NCI-H2081 treated with DMSO at 0.1 percent for 48 hours (cell line): ENCODE data around the gene PABPC1L.

Experiments used
- DNase-seq: peaks from one replicate; lab custom pipeline; 2025; lab: John Stamatoyannopoulos, UW

The PABPC1L gene

DNA sequence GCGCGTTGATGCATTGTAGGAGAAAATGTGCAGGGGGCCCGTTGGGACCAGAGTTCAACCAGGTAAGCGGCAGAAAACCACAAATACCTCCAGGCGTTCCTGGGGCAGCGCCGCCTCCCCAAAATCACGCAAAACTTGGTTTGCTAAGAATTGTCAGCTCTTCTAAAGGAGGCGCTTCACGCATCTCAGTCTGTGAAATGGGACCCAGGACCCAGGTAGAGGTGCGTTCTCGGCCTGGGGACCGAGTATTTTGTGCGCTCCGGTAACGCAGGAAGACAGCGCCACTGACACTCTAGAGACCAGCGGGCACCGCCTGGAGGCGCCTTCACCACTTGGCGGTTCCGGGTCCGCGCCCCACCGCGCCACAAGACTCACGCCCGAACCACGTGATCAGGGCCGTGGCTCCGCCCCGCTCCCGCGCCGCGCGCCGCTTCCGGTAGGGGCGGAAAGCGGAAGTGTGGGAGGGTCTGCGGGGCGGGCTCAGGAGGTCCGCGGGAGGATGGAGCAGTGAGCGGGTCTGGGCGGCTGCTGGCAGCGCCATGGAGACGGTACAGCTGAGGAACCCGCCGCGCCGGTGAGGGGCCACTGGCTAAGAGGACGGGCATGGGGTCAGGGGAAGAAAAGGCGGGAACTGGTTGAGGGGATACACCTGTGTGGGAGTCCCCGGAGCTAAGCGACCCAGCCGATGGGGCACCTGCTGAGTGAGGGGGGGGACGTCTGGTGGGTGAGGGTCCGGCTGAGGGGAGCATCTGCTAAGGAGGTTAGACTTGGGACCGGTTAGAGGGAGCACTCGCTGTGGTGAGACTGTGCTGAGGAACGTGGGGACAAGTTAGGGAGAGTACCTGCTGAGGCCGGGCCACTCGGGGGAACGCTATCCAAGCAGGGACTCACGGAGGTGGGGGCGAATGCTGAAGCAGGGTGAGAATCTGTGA lies 56.4 kb downstream of the PABPC1L start, which contains the start of gene STK4:
Gene STK4, plus strand, starts transcription at position 483 of the 932 bp plus-strand sequence. Its CDS starts 57 bp downstream, at position 540.
- DNase-seq, result peak; percentile 65

DNA sequence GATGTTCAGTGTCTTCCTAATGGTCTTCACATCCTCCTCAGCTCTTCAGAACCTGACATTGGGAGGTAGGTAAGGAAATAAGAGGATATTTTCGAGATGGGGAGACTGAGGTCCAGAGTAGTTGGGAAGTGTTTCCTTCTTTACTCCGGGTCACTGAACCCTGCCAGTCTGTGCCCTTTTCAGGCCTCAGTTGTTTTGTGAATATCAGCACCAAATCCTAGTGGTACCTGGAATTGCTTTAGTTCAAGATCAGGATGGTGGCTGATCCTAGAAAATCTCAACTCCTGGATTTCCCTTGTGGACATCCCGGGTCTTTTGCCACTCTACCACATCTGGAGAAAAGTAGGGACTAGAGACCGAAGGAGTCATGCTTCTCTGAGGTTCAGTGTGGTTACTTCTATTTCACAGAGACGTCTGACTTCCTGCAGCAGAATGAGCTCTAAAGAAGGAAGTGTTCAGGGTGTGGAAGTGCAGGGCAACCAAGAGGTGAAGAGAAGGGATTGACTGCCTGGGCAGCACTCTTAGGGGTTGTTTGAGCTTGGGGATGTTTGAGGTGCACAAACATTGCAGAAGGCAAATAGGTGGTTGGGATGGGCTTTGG lies 57.4 kb downstream of the PABPC1L start:
- DNase-seq, result no peak

DNA sequence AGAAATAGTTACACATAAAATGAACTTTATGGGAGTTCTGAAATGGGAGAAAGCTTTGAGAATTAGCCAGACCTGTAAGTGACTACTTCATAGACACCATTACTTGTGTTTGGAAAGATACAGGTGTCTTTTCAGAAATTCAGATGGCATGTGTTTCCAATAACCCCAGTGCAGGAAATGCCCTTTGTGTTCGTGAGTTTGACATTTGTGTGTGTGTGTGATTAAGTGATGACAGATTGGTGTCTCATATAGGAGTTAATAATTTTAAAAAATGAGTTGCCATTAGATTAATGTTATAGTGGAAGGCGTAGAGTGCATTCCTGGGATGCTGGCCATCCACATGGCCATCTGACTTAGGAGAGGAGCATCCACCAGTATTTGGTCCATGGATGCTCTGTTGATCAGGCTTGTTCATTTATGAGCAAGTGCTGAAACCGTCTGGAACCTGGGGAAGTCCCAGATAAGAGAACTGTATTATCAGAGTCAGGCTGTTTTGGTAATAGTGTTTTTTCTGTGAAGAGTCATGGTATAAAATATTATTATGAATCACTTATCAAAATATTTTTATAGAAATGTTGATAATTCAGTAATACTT lies 59.5 kb downstream of the PABPC1L start:
- no peak for DNase-seq

DNA sequence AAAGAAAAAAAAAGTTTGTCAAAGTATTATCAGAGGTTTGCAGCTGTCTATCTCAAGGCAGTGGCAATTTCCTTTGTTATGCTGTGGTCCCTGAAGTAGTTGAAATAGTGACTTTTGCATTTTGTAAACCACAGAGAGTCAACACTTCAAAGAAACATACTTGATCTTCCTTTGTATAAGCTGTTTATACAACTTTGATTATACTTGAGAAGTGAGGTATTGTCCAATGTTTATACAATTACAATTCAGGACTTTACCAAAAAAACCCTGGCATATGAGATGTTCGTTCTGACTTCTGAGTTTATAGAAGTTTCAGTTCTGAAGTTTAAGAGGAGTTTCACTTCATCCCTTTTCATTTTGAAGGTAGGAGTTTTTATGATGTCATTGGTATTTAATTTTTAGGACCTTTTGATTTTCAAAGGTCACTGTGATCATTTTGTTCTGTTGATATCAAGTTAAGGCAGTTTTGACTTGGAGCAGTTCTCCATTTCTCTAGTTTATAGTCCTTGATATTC lies 60.4 kb downstream of the PABPC1L start:
- no peak for DNase-seq

DNA sequence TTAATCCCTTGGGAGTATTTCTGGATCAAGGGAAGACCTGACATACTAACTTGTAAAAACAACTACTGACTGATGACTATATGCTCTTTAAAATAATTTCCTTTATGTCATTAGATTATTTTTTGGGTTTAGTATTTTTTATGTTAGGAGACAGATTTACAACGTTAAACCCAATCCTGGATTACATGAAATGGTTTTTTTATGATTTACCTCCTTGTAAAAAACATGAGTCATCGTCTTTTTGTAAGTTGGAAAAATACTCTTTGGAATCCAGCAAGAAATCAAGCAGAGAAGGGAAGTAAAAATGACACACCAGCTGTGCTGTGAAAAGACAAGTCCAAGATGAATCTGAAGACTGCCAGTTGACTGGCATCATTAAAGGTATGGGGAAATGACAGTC lies 63.2 kb downstream of the PABPC1L start:
- no peak for DNase-seq

DNA sequence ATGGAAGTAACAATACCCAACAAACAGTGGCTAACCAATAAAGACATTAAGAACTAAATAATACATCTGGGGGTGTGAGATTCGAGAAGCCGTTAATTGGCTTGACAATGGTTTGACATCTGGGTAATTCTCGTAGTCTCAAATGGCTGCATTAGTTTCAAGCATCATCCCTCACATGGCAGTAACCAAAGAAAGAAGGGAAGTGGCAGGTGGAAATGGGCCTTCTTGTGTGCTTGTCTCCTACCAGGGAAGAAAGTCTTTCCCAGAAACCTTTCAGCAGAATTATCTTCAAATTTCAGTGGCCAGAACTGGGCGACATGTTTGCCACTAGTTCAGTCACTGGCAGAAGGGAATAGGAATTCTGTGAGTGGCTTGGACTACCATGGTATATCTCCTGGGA lies 66.8 kb downstream of the PABPC1L start:
- DNase-seq, result no peak

DNA sequence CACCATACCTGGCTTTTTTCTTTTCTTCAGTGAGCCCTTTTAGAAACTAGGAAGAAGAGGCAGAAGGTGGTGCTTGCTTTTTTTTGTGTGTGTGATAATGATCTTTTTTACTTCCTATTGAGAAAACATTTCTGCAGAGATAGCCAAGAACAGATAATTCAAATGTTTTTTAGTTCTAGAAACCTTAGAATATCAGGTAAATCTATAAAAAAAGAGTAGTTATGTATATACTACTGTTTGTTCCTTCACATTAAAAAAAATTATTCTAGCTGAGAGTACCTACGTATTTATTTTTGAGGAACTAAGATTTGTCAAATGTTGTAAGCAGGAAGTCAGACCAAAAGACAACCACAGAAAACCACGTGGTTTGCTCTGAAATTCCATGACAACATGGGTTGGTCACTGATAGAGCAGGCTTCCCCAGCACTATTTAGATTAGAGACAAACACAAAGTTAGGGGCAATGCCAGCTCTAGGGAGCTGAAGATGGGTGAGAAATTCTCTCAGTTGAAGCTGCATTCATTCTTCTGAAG lies 69.3 kb downstream of the PABPC1L start:
- DNase-seq, result no peak

DNA sequence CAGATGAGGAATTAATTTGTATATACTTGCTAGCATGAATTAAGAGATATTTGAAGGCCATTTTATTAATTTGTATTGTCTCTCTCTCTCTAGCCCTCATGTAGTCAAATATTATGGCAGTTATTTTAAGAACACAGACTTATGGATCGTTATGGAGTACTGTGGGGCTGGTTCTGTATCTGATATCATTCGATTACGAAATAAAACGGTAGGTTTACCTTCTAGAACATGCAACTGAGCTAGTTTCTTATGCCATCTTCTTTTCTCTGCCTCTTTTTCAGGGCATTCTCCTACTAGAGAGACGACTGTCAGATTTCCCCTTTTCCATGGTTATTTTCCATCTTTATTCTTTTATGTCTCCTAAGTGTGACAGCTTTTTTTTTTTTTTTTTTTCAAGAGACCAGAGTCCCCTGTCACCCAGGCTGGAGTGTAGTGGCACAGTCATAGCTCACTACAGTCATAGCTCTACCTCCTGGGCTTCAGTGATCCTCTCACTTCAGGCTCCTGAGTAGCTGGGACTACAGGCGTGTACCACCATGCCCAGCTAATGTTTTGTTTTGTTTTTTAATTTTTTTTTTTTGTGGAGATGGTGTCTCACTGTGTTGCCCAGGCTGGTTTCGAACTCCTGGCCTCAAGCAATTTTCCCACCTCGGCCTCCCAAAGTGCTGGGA lies 72.0 kb downstream of the PABPC1L start:
- DNase-seq, result no peak

DNA sequence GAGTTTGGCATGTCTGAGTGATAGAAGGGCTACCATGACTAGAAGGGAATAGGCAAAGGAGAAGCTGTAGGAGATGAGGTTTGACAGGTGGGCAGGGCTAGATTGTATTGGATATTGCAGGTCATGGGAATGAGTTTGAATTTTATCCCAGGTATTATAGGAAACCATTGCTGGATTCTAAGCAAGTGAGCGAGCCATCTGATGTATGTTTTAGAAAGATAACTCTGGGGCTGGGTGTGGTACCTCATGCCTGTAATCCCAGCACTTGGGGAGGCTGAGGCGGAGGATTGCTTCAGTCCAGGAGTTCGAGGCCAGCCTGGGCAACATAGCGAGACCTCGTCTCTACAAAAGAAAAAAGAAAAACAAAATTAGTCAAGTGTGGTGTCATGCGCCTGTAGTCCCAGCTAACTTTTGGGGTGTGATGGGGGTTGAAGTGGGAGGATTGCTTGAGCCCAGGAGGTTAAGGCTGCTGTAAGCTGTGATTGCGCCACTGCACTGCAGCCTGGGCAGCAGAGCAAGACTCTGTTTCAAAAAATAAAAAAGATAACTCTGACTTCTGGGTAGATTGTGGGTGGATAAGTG lies 73.3 kb downstream of the PABPC1L start:
- DNase-seq, result no peak

DNA sequence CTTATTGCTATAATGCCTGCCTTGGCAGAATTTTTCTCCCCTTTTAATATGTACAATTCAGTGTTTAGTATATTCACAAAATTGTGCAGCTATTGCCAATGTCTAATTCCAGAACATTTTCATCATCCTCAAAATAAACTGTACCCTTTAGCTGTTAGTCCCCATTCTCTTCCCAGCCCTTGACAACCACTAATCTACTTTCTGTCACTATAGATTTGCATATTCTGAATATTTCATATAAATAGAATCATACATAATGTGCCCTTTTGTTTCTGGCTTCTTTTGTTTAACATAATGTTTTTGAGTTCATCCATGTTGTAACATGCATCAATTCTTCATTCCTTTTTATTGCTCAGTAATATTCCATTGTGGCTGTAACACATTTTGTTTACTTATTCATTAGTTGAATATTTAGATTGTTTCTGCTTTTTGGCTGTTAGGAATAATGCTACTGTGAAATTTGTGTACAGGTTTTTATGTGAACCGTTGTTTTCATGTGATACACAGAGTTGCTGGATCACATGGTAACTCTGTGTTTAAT lies 78.8 kb downstream of the PABPC1L start:
- DNase-seq, result no peak
